Sciatic nerve (tissue), 2 donors: ENCODE data around the gene ORAI2. TPM values are rescaled to one million over a fixed set of nuclear protein-coding genes. Genes with fewer than 3 reads are reported as not detected.
"Not testable (repeated sequence)": the region's sequence is repeated elsewhere in the genome, so short reads cannot be mapped to it uniquely, and the experiment has no call there.

ENCODE experiments used
- ATAC-seq: fragments of 200-7000 bp; cut with Tn5 transposase; one replicate; pipeline ENCODE4 v1.9.1; 2020; ENCODE audit warnings: mild to moderate bottlenecking, moderate library complexity
- DNase-seq: peaks from one replicate; pipeline ENCODE4 v3.0.0-alpha.2; 2020; ENCODE audit warnings: low spot score
- intact Hi-C: fragments of 100-400 bp; cut with DNase I; formaldehyde crosslinking; loops from one replicate; pipeline ENCODE4 v1.14.2; 2022
- total RNA-seq: library from RNA; stranded (reverse); fragmentation: NEBNext Ultra II Directional; extraction: Animal tissue kit (Norgen Biotek cat#: 25700); gene quantifications from one replicate; pipeline ENCODE4 v1.2.1, GENCODE V29; 2021
- donor health status: DM: no; HTN: no; CAD: no.
- donor health status: DM: no; HTN: no; CAD: no.

The ORAI2 gene
- total RNA-seq, 1 donor from 2014 or later: 18.0 TPM

DNA sequence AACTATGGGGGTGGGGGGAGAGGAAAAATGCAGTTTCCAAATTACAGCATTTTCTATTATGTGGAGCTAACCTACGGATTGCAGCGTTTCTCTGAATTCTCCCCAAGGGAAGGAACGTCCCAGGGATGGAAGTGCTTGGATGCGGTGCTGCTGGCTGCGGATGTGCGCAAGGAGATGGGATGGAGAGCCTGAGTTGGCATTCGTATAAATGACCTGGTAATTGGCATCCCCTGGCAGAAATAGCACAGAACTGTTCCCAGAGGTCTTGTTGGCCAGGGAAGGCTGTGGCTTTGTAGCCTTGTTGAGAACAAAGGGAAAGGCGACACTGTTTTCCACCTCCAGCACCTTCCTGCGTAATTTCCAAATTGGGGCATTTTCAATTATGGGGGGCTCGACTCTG, 2.7 kb downstream of the ORAI2 start:
- DNase-seq (no peak), ATAC-seq (no peak)
- intact Hi-C loops: no loop called here

DNA sequence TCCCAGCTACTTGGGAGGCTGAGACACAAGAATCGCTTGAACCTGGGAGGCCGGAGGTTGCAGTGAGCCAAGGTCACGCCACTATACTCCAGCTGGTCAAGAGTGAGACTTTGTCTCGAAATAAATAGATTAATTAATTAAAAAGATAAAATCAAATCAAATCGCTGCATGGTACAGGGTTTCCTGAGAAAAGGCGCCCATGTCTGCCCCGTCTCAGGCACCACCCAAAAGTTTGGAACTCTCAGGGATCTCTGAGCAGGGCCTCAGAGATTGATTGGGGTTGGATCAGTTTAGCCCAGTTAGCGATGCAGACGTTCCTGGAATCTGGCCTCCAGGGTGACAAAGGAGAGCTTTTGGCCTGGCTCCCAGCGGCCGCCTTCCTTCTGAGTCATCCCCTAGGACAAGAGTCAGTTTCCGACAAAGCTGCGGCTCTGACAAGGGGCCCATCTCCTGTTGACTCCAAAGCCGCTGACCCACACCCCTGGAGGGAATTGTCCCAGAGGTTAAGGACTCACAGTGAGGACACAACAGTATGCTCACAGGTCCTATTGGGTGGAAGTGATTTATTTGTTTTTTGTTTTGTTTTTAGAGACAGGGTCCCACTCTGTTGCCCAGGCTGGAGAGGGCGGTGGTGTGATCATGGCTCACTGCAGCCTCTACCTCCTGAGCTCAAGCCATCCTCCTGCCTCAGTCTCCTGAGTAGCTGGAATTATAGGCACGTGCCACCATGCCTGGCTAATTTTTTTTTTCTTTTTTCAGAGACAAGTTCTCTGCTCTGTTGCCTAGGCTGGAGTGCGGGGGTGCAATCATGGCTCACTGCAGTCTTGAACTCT, 6.8 kb downstream of the ORAI2 start:
- intact Hi-C loops: no loop called here
- DNase-seq: no peak
- ATAC-seq: no peak

DNA sequence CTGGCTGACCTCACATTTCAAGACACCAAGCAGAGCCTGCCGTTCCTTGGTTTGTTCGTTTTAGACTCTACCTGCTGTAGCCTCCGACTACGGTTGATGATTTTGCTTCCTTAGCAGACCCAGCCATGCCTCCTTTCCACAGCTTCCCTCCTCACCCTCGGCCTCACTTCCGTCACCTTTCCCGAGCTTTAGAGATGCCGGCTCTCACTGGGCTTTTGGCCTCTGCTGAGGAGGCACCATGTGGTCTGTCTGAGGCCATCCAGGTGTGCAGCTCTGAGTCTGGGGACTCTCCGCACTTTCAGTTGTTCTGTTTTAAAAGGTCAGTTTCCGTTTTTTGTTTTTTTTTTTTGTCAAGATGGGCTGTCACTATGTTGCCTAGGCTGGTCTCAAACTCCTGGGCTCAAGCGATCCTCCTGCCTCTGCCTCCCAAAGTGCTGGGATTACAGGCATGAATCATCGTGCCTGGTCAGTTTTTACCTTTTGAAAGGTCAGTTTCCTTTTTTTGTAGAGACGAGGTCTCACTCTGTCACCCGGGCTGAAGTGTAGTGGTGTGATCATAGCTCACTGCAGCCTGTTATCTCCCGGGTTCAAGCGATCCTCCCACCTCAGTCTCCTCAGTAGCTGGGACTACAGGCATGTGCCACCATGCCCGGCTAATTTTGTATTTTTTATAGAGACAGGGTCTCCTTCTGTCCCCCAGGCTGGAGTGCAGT, 11.7 kb downstream of the ORAI2 start:
- intact Hi-C loops: no loop called here
- ATAC-seq (no peak), DNase-seq (no peak)

DNA sequence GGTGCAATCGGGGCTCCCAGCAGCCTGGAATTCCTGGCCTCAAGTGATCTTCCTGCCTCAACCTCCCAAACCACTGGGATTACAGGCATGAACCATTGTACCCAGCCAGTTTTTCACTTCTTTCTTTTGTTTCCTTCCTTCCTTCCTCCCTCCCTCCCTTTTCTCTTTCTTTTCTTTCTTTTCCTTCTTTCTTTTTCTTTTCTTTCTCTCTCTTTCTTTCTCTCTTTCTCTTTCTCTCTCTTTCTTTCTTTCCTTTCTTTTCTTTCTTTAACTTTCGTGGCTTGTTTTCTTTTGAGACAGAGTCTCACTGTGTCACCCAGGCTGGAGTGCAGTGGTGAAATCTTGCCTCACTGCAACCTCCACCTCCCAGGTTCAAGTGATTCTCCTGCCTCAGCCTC, 12.3 kb downstream of the ORAI2 start:
- ATAC-seq: no peak
- intact Hi-C loops: no loop called here

DNA sequence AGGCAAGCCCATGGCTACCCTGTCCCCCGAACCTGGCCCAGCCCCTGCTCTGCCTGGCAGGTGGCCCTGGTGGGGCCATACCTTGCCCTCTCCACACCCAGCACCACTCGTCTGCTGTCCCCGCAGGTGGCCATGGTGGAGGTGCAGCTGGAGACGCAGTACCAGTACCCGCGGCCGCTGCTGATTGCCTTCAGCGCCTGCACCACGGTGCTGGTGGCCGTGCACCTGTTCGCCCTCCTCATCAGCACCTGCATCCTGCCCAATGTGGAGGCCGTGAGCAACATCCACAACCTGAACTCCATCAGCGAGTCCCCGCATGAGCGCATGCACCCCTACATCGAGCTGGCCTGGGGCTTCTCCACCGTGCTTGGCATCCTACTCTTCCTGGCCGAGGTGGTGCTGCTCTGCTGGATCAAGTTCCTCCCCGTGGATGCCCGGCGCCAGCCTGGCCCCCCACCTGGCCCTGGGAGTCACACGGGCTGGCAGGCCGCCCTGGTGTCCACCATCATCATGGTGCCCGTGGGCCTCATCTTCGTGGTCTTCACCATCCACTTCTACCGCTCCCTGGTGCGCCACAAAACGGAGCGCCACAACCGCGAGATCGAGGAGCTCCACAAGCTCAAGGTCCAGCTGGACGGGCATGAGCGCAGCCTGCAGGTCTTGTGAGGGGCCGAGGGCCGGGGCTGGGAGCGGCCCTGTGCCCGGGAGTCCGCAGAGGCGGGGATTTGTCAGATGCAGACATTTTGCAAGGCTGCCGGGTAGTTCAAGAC, 13.2 kb downstream of the ORAI2 start:
- no peak for ATAC-seq
- intact Hi-C loops: no loop called here
- no peak for DNase-seq

More for the DNA sequence above, 12.3 kb downstream of the ORAI2 start:
- DNase-seq: no peak

DNA sequence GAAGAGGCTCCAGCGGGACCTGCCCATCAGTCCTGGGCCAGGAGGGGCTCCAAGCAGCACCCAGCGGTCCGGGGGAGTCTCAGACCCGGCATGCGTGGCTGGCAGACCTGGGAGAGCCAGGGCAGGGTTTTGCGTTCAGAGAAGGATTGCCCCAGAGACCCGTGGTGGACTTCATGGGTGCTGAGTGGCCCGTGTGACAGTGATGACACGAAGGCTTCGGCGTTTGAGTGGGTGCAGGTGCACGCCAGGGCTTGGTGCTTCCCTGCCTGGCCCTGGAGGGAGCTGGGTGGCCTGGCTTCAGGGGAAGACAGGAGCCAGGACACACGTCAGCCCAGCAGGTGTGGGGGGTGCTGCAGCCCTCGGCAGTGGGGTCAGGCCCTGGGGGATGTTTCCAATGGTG, 13.9 kb downstream of the ORAI2 start:
- DNase-seq: no peak
- intact Hi-C loops: no loop called here
- ATAC-seq: no peak

DNA sequence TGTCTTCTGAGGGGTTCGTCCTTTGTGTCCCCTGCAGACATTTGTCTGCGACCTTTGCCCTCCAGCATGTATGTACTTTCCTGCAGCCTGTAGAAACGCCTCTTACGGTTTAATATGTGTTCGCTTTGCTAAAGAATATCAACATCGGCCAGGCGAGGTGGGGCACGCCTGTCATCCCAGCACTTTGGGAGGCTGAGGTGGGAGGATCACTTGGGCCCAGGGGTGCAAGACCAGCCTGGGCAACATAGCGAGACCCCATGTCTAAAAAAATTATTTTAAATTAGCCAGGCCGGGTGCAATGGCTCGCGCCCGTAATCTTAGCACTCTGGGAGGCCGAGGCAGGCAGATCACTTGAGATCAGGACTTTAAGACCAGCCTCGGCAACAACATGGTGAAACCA, 15.8 kb downstream of the ORAI2 start:
- intact Hi-C loops: no loop called here
- ATAC-seq (no peak), DNase-seq (no peak)

DNA sequence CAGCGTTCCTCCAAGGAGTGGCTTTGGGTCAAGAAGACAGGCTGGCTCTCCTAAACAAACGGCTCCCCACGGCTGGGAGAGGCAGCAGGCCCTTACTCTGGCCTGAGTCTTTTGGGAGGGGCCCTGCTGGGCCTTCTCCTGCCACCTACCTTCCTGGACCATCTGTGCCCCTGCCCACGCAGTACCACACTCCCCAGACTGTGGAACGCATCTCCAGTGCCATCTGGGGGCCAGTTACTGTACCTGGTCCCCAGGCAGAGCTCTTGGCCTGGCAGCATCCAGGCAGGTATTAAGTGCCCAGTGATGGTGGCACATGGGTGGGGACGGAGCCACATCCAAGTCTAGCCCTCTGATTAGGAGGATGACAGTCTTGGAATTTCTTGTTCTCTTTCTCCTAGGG, 16.9 kb downstream of the ORAI2 start:
- DNase-seq: no peak
- intact Hi-C loops: no loop called here
- ATAC-seq: no peak

DNA sequence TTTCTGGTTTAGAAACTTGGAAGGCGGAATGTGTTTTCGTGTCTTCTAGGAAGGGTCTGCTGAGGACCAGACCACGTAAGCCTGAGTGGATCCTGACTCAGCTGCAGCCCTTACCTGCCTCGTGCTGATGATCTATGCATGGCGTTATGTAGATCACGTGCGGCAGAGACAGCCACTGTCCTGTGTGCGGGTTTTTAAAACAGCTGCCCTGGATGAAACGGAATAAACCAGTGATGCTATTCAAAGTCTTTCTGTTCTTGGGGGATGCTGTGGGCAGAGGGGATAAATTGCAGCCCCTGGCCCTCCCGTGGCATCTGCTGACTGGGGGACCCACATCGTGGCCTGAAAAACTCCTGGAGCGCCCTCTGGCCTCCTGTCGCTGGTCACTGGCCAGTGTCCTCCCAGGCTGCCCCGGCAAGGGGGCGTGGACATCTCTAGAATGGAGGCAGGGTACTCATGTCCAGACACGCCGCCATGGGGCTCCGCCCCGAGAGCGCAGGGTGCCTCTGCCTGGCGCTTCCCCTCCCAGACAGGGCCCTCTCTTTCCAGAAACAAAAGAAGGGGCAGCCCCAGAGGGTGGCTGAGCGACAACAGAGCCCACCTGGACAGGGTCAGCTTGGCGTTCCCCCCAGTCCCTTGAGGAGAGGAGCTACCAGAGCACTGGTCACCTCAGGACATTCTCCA, 18.1 kb downstream of the ORAI2 start:
- intact Hi-C loops: no loop called here
- ATAC-seq (no peak), DNase-seq (no peak)

DNA sequence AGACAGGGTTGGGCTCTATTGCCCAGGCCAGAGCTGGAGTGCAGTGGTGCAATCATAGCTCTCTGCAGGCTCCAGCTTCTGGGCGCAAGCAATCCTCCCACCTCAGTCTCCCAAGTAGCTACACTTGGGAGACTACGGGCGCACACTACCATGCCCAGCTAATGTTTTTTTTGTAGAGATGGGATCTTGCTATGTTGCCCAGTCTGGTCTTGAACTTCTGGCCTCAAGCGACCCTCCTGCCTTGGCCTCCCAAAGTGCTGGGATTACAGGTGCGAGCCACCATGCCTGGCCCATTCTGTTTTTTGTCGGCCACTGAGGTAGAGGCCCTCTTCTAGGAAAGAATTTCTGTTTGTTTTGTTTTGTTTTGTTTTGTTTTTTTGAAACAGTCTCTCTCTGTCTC, 19.1 kb downstream of the ORAI2 start:
- no peak for ATAC-seq
- no peak for DNase-seq
- intact Hi-C loops: no loop called here

DNA sequence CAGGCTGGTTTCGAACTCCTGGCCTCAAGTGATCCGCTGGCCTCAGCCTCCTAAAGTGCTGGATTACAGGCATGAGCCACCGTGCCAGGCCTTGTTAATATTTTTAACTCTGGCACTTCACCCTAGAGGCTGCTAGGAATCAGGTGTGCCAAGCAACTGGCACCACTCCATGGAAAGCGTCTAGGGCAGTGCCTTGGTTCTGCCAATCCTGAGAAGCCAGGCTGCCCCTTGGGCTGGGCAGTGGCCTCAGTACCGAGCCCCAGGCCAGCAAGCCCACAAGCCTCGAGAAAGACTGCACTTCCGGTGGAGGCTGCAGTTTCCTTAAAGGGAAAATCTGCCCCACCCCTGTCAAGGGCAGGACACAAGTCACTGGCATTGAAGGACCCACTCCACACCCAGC, 19.9 kb downstream of the ORAI2 start:
- DNase-seq: no peak
- ATAC-seq: no peak
- intact Hi-C loops: no loop called here

DNA sequence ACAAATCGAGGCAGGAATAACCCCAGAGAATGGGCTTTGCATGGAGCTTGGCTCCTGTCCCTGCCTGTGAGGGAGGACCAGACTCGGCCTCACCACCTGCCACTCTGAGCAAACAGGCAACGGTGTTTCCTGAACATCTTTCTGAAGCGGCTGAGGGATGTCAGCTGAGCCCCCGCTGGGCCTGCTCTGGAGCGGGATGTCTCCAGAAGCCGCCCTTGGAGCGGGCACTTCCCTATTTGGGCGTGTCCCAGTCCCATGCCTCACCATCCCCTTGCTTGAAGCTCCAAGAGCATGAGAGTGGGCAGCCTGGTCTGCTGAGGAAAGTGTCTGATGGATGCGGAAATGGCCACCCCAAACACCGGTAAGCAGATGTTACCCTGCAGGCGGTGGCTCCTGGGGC, 21.1 kb downstream of the ORAI2 start:
- ATAC-seq (no peak), DNase-seq (no peak)
- intact Hi-C loops: no loop called here

DNA sequence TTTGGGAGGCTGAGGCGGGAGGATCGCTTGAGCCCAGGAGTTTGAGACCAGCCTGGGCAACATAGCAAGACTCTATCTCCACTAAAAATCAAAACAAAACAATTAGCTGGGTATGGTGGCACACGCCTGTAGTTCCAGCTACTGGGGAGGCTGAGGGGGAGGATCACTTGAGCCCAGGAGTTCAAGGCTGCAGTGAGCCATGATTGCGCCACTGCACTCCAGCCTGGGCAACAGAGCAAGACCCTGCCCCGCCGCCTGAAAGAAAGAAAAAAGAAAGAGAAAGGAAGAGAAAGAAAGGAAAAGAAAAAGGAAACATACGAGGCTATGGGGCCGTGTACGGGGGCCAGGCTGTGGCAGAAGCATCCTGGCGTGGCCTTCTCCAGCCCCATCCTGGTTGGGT, 21.6 kb downstream of the ORAI2 start:
- intact Hi-C loops, ATAC-seq: not testable (repeated sequence)

DNA sequence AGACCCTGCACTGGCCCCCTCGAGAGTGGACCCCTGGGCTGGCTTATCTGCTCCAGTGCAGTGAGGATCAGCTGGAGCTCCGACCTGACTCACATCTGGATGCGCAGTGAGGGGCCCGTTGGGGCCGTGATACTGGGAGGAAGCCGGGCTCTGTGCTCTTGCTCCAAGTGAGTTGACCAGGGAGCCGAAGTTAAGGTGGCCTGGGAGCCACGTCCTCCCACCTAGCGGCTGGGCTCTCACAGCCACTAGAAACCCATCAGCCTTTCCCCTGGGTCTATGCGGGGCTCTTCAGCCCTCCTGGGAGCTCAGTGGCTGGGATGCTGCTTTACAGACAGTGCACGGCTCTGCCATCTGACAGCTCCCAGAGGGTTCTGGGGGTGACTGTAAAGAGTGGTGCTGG, 22.2 kb downstream of the ORAI2 start:
- ATAC-seq: no peak
- intact Hi-C loops: no loop called here
- no peak for DNase-seq

More for the DNA sequence above, 21.6 kb downstream of the ORAI2 start:
- DNase-seq: not testable (repeated sequence)

DNA sequence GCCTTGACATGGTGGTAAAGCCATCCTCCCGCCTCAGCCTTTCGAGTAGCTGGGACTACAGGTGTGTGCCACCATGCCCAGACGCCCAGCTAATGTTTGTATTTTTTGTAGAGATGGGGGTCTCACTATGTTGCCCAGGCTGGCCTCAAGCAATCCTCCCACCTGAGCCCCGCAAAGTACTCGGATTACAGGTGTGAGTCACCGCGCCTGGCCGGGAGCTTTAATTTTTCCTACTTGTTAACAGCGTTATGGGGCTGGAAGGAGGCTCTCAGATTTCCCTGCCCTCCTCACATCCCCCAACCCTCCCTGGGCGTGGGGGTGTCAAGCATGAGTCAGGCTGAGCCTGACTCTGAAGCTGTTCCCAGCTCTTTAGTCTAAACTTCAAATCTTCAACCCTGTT, 23.0 kb downstream of the ORAI2 start:
- intact Hi-C loops: no loop called here
- ATAC-seq (no peak), DNase-seq (no peak)

DNA sequence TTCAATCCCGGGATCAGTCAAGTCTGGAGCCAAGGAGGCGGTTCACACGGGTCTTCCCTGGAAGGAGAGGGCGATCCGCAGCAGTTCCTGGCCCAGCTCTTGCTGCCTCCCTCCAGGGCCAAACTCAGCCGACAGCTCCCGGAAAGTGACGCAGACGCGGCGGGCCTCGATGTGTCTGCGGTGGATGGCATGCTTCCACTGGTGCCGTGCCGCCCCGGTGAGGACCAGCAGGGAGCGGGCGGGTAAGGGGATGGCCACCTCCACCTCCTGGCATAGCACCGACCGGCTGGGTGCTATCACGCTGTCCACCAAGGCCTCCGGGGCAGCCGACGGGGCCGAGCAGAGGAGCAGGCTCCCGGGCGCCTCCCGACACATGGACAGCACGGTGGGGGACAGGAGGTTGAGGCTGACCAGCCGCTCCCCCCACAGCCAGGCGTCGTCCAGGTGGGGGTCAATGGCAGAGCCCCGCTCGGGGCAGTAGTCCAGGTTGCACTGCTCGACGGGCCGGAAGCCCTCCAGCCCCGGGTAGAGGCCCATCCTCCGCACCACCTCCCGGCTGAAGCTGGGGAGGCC, 24.1 kb downstream of the ORAI2 start:
- ATAC-seq (no peak), DNase-seq (no peak)
- intact Hi-C loops: no loop called here

DNA sequence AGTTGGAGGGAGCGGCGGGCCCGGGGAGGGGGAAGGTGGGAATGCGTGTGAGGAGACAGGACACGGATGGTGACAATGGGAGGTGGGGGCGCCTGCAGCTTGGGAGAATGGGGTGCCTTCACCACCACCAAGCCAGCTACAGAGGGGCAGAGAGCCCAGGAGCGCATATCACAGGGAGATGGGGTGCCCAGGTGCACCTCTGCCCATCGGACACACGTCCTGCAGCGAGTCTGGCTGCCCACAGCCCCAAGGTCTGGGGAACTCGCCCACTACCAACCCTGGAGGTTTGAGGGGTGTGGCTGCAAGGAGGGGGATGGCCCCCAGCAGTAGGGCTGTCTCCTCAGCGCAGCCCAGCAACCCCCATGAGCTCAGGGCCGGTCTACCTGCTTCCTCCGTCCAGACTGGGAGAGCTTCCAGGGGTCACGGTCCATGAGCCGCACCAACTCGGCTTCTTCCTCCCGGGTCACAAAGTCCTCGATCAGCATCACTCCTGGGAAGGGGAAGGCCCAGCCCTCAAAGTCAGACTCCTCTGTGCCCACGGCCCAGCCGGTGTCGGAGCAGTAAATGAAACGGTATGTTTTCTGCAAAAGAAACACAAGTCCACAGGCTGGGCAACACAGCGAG, 26.0 kb downstream of the ORAI2 start:
- DNase-seq (no peak), ATAC-seq (no peak)
- intact Hi-C loops: no loop called here

DNA sequence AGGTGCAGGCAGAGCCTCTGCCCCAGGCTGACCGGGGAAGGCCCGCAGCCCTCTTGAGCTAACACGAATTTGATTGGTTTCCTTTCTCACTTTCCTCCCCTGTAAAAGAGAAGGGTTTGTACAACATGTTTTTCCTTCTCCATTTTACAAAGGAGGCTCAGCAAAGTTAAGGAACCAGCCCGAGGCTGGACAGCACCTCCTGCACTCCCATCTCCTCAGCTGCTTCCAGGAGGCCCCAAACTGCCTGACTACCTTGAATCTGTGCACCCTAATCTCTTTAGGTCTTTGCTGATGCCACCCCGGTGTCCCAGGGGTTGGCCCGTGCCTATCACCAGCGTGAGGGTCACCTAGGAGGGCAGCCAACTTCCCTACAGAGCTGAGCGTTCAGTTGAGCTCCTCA, 27.1 kb downstream of the ORAI2 start:
- ATAC-seq (no peak), DNase-seq (no peak)
- intact Hi-C loops: no loop called here
